Liver (tissue), 9 donors: Measurements from ENCODE around the gene UNC13C. TPM values are rescaled to one million over a fixed set of nuclear protein-coding genes. Genes with fewer than 3 reads are reported as not detected.
A peak's percentile ranks its signal among the peaks of the same experiment; 100 is the strongest.

Experiments used
- DNase-seq: peaks from one replicate; pipeline ENCODE4 v3.0.0-alpha.2; 2017; ENCODE audit warnings: low spot score
- H3K27ac ChIP-seq, 2 donors: one replicate each; pipeline ENCODE4 v1.7.0; 2013; ENCODE audit warnings: inconsistent platforms in 2 of 2, low read length in 2 of 2, control low read depth in 1 of 2, low read depth in 1 of 2, mild to moderate bottlenecking in 1 of 2
- H3K27me3 ChIP-seq, 4 donors: one replicate each; pipeline versions ENCODE4 v1.6.1 to v1.7.0; 2013; ENCODE audit warnings: low read length in 3 of 4, inconsistent platforms in 1 of 4, mild to moderate bottlenecking in 1 of 4, moderate library complexity in 1 of 4; ENCODE audit not compliant: control insufficient read depth in 4 of 4, insufficient read depth in 4 of 4
- H3K36me3 ChIP-seq, 4 donors: one replicate each; pipeline versions ENCODE4 v1.6.1 to v1.7.0; 2013; ENCODE audit warnings: low read length in 3 of 4, mild to moderate bottlenecking in 3 of 4, low read depth in 1 of 4, moderate library complexity in 1 of 4; ENCODE audit not compliant: control insufficient read depth in 4 of 4, insufficient read depth in 3 of 4
- H3K4me1 ChIP-seq, 4 donors: one replicate each; pipeline versions ENCODE4 v1.6.1 to v1.7.0; 2013; ENCODE audit warnings: low read length in 3 of 4, mild to moderate bottlenecking in 3 of 4, moderate library complexity in 1 of 4; ENCODE audit not compliant: control insufficient read depth in 4 of 4, insufficient read depth in 4 of 4
- H3K4me3 ChIP-seq, 3 donors: one replicate each; pipeline versions ENCODE4 v1.6.1 to v1.7.0; 2013; ENCODE audit warnings: low read length in 3 of 3, control low read depth in 1 of 3, low read depth in 1 of 3, mild to moderate bottlenecking in 1 of 3
- H3K9ac ChIP-seq, 2 donors: one replicate each; pipeline ENCODE4 v1.7.0; 2013; ENCODE audit warnings: low read length in 2 of 2, mild to moderate bottlenecking in 2 of 2, moderate library complexity in 2 of 2, control low read depth in 1 of 2, low read depth in 1 of 2
- H3K9me3 ChIP-seq, 4 donors: one replicate each; pipeline versions ENCODE4 v1.6.1 to v1.7.0; 2013; ENCODE audit warnings: low read length in 3 of 4; ENCODE audit not compliant: control insufficient read depth in 4 of 4
- CTCF ChIP-seq: fragments of 150-350 bp; IDR thresholded peaks from 2 replicates; pipeline ENCODE4 v1.5.1; 2017; ENCODE audit warnings: improper control_type of control experiment, low read depth, low read length; ENCODE audit not compliant: missing input control
- EGR1 ChIP-seq, 2 donors: IDR thresholded peaks; 2 replicates each; pipeline ENCODE4 v1.6.1; 2016 to 2018; ENCODE audit warnings: antibody characterized with exemption in 2 of 2, low read depth in 2 of 2
- FOXA1 ChIP-seq: IDR thresholded peaks from 2 replicates; pipeline ENCODE4 v1.6.1; 2016; ENCODE audit warnings: antibody characterized with exemption
- FOXA2 ChIP-seq: IDR thresholded peaks from 2 replicates; pipeline ENCODE4 v1.6.1; 2016; ENCODE audit warnings: antibody characterized with exemption
- GABPA ChIP-seq, 2 donors: IDR thresholded peaks in 1 of 2; conservative IDR thresholded peaks in 1 of 2; 2 replicates each; pipeline ENCODE4 v1.6.1; 2016; ENCODE audit warnings: antibody characterized with exemption in 2 of 2, mild to moderate bottlenecking in 1 of 2, moderate library complexity in 1 of 2
- HNF4A ChIP-seq, 2 donors: conservative IDR thresholded peaks; 2 replicates each; pipeline ENCODE4 v1.6.1; 2016; ENCODE audit warnings: antibody characterized with exemption in 2 of 2, mild to moderate bottlenecking in 2 of 2
- JUND ChIP-seq, 2 donors: IDR thresholded peaks; 2 replicates each; pipeline ENCODE4 v1.6.1; 2016; ENCODE audit warnings: antibody characterized with exemption in 2 of 2
- MAX ChIP-seq: IDR thresholded peaks from 2 replicates; pipeline ENCODE4 v1.6.1; 2016; ENCODE audit warnings: antibody characterized with exemption
- NR2F2 ChIP-seq: IDR thresholded peaks from 2 replicates; pipeline ENCODE4 v1.6.1; 2016; ENCODE audit warnings: antibody characterized with exemption
- RAD21 ChIP-seq, 2 donors: IDR thresholded peaks; 2 replicates each; pipeline ENCODE4 v1.6.1; 2016; ENCODE audit warnings: antibody characterized with exemption in 2 of 2, mild to moderate bottlenecking in 2 of 2
- REST ChIP-seq: IDR thresholded peaks from 2 replicates; pipeline ENCODE4 v1.6.1; 2016; ENCODE audit warnings: antibody characterized with exemption, mild to moderate bottlenecking
- RXRA ChIP-seq, 2 donors: IDR thresholded peaks; 2 replicates each; pipeline ENCODE4 v1.6.1; 2017 to 2018; ENCODE audit warnings: antibody characterized with exemption in 2 of 2, mild to moderate bottlenecking in 1 of 2
- SP1 ChIP-seq: IDR thresholded peaks from 2 replicates; pipeline ENCODE4 v1.6.1; 2018; ENCODE audit warnings: antibody characterized with exemption, mild to moderate bottlenecking
- TAF1 ChIP-seq: conservative IDR thresholded peaks from 2 replicates; pipeline ENCODE4 v1.6.1; 2016; ENCODE audit warnings: antibody characterized with exemption, mild to moderate bottlenecking
- YY1 ChIP-seq: IDR thresholded peaks from 2 replicates; pipeline ENCODE4 v1.6.1; 2016; ENCODE audit warnings: antibody characterized with exemption, mild to moderate bottlenecking
- WGBS: extraction: QIAGEN DNeasy Blood & Tissue Kit; methylation state at CpG from one replicate; pipeline ENCODE4 v1.1.7; 2013; 5-methylcytosine and 5-hydroxymethylcytosine counted together
- polyA plus RNA-seq, 2 donors: library from polyadenylated mRNA; stranded (reverse) in 1 of 2; unstranded in 1 of 2; fragments of 200-250 nt in 1 of 2; fragments of >200 nt in 1 of 2; fragmentation: Nextera tagmentation in 1 of 2; extraction: Ambion mirVana in 1 of 2; gene quantifications; one replicate each; pipeline versions ENCODE4 v1.2.1 to v1.2.3, GENCODE V29; 2013 to 2015
- total RNA-seq, 2 donors: library from RNA; depleted of rRNA; stranded (reverse); fragments of >200 nt; gene quantifications; one replicate each; pipeline ENCODE4 v1.2.3, GENCODE V29; 2014
- TF ChIP-seq, protein P1 (sequence below): IDR thresholded peaks from 2 replicates; pipeline ENCODE4 v1.6.1; 2016; ENCODE audit warnings: antibody characterized with exemption
- donor health status: healthy.
- donor health status: healthy.
- donor health status: healthy.
- donor health status: healthy.
- donor health status: healthy.

The UNC13C gene
- total and polyA plus RNA-seq, 4 donors = 0.19 TPM; not detected in 3

GRCh38 chr15:54033869-54034458 is 55.7 kb downstream of the UNC13C start:
- H3K4me1 ChIP-seq = peaks cover 0 to 10% (median 8%) of the 10 kb centered on the region in 4 donors
- DNase-seq = peak; percentile 37
- TF ChIP-seq HNF4A (conservative IDR thresholded peaks at IDR 0.05) (peak; percentile 47 to 51), NR2F2 (peak; percentile 73), RXRA (IDR thresholded peaks at IDR 0.05) (peak; percentile 47 to 57), CTCF (no peak), YY1 (peak; percentile 10)
- H3K36me3 ChIP-seq = no peaks in the 10 kb centered on the region
- WGBS = 34% methylated on average over 3 of the region's 3 CpGs
- no peak overlapping the region for H3K27ac ChIP-seq
- H3K4me3 ChIP-seq = no peak overlapping the region
- no peaks in the 10 kb centered on the region for H3K27me3 ChIP-seq
- no peaks in the 10 kb centered on the region for H3K9me3 ChIP-seq
- H3K9ac ChIP-seq = no peak overlapping the region

GRCh38 chr15:54035616-54036015 is 57.4 kb downstream of the UNC13C start:
- 91% methylated on average over 7 of the region's 7 CpGs for WGBS
- no peak for DNase-seq
- no peaks in the 10 kb centered on the region for H3K27me3 ChIP-seq
- no peak for TF ChIP-seq MAX
- TF ChIP-seq EGR1 (IDR thresholded peaks at IDR 0.05; ENCODE audit: low read depth in 2 of 2) = no peak
- no peak for TF ChIP-seq CTCF
- no peak for TF ChIP-seq YY1
- TF ChIP-seq, protein P1, sequence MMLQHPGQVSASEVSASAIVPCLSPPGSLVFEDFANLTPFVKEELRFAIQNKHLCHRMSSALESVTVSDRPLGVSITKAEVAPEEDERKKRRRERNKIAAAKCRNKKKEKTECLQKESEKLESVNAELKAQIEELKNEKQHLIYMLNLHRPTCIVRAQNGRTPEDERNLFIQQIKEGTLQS = no peak
- no peak for TF ChIP-seq FOXA1
- no peak overlapping the region for H3K4me3 ChIP-seq
- no peak overlapping the region for H3K27ac ChIP-seq
- H3K4me1 ChIP-seq = peaks cover 0 to 10% (median 8%) of the 10 kb centered on the region in 4 donors
- no peaks in the 10 kb centered on the region for H3K9me3 ChIP-seq
- no peak overlapping the region for H3K9ac ChIP-seq
- H3K36me3 ChIP-seq = no peaks in the 10 kb centered on the region

DNA sequence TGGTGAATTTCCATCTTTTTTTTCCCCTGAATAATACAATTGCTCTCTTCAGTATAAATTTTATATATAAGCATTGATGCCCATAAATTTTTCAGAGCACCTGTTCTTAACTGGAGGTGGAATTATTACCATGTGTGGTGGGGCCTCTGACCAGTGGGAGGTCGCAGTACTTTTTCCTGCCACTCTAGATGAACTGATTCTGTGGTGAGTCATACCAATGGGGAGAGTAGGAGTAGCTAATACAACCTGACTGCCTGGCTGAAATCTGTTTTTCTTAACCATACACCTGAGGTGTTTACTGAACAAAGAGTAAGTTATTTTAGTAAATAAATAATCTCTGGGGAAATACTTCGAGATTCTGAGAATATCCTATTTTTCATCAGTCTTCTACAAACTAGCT is 67.2 kb downstream of the UNC13C start:
- H3K27me3 ChIP-seq = no peaks in the 10 kb centered on the region
- H3K27ac ChIP-seq = no peak overlapping the region
- DNase-seq = no peak
- H3K4me3 ChIP-seq = no peak overlapping the region
- no peaks in the 10 kb centered on the region for H3K9me3 ChIP-seq
- no peaks in the 10 kb centered on the region for H3K4me1 ChIP-seq
- 58% methylated on average over 2 of the region's 2 CpGs for WGBS
- no peak overlapping the region for H3K9ac ChIP-seq
- H3K36me3 ChIP-seq = no peaks in the 10 kb centered on the region
- TF ChIP-seq SP1 (no peak), GABPA (IDR thresholded peaks at IDR 0.05 in 1 of 2, conservative IDR thresholded peaks at IDR 0.05 in 1 of 2) (no peak), NR2F2 (no peak), REST (no peak), FOXA2 (no peak), FOXA1 (no peak), YY1 (no peak), RXRA (IDR thresholded peaks at IDR 0.05) (no peak), MAX (no peak), HNF4A (conservative IDR thresholded peaks at IDR 0.05) (no peak), EGR1 (IDR thresholded peaks at IDR 0.05; ENCODE audit: low read depth in 2 of 2) (no peak), RAD21 (IDR thresholded peaks at IDR 0.05) (no peak), TAF1 (no peak), JUND (IDR thresholded peaks at IDR 0.05) (no peak)
- TF ChIP-seq, protein P1 = no peak
